Measurements from ENCODE around the gene CDH4. TPM values are rescaled to one million over a fixed set of nuclear protein-coding genes. Genes with fewer than 3 reads are reported as not detected.

The CDH4 gene
- total and polyA plus RNA-seq, 2 of the 8 experiments (the other 6 are each of a cell fraction or from before 2014, with no cell fraction given) = 4.3 to 7.9 TPM

GRCh38 chr20:61457725-61458124 is 205.7 kb downstream of the CDH4 start:
- 93% methylated on average over 4 of the region's 4 CpGs; no CpG with 5 or more reads in 1 of the 2 experiments for WGBS, 2 experiments (ENCODE audit: extremely low coverage in 1 of 2, insufficient coverage in 1 of 2, insufficient read length in 1 of 2, insufficient replicate concordance in 2 of 2, low coverage in 1 of 2, low lambda C conversion rate in 2 of 2, missing lambda C conversion rate in 1 of 2)
- H3K56ac ChIP-seq (replicated peaks; ENCODE audit: insufficient read length, low read depth, low read length) = no peak overlapping the region
- peak overlapping the region; percentile 18 for H2BK15ac ChIP-seq (ENCODE audit: low read length)
- no peak for TF ChIP-seq KDM1A (IDR thresholded peaks at IDR 0.05; ENCODE audit: borderline replicate concordance, low read length)
- no peak for TF ChIP-seq SP4 (IDR thresholded peaks at IDR 0.05; ENCODE audit: low read length)
- TF ChIP-seq, protein P1, sequence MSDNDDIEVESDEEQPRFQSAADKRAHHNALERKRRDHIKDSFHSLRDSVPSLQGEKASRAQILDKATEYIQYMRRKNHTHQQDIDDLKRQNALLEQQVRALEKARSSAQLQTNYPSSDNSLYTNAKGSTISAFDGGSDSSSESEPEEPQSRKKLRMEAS (IDR thresholded peaks at IDR 0.05) = no peak
- no peak for TF ChIP-seq MAFK (IDR thresholded peaks at IDR 0.05; ENCODE audit: low read depth, low read length)
- no peak for TF ChIP-seq GABPA (IDR thresholded peaks at IDR 0.05; ENCODE audit: borderline replicate concordance, insufficient read depth, low read length)
- TF ChIP-seq, protein P2, sequence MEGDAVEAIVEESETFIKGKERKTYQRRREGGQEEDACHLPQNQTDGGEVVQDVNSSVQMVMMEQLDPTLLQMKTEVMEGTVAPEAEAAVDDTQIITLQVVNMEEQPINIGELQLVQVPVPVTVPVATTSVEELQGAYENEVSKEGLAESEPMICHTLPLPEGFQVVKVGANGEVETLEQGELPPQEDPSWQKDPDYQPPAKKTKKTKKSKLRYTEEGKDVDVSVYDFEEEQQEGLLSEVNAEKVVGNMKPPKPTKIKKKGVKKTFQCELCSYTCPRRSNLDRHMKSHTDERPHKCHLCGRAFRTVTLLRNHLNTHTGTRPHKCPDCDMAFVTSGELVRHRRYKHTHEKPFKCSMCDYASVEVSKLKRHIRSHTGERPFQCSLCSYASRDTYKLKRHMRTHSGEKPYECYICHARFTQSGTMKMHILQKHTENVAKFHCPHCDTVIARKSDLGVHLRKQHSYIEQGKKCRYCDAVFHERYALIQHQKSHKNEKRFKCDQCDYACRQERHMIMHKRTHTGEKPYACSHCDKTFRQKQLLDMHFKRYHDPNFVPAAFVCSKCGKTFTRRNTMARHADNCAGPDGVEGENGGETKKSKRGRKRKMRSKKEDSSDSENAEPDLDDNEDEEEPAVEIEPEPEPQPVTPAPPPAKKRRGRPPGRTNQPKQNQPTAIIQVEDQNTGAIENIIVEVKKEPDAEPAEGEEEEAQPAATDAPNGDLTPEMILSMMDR (IDR thresholded peaks at IDR 0.05; ENCODE audit: control extremely low read depth in 1 of 3, insufficient read depth in 1 of 3, low read depth in 1 of 3, low read length in 3 of 3) = no peak
- TF ChIP-seq SRF (IDR thresholded peaks at IDR 0.05; ENCODE audit: low read depth, low read length) = no peak
- no peak for TF ChIP-seq RFX5 (IDR thresholded peaks at IDR 0.05; ENCODE audit: borderline replicate concordance, low read depth, low read length)
- no peak for TF ChIP-seq HDAC2 (IDR thresholded peaks at IDR 0.05; ENCODE audit: borderline replicate concordance in 1 of 2, low read depth in 2 of 2, low read length in 2 of 2)
- TF ChIP-seq ZNF274 (IDR thresholded peaks at IDR 0.05; ENCODE audit: borderline replicate concordance, extremely low read depth, low read length) = no peak

More at GRCh38 chr20:61457725-61458124, 205.7 kb downstream of the CDH4 start:
- Histone ChIP-seq H3K9me3 (ENCODE audit: insufficient read depth in 2 of 2, low read depth in 1 of 2, low read length in 1 of 2) (peaks cover 8 to 10% of the 10 kb centered on the region in 2 experiments; a peak in 2 of 4 replicates), H2BK5ac (ENCODE audit: low read depth, low read length) (no peak overlapping the region; the same call in 1 of the 2 replicates), H3K4me2 (ENCODE audit: insufficient read depth in 1 of 2, low read depth in 2 of 2, low read length in 2 of 2) (no peak overlapping the region), H3K23ac (ENCODE audit: insufficient read length) (no peak overlapping the region), H3K9ac (replicated peaks in 1 of 4; ENCODE audit: extremely low read depth in 1 of 4, low read depth in 3 of 4, low read length in 3 of 4) (no peak overlapping the region), H3K4me1 (replicated peaks in 1 of 4; ENCODE audit: control insufficient read depth in 3 of 4, insufficient read depth in 4 of 4, low read length in 3 of 4) (peaks cover 0 to 8% (median 3%) of the 10 kb centered on the region in 4 experiments; a peak in 4 of 7 replicates), H2AFZ (ENCODE audit: low read length) (no peak overlapping the region), H2AK5ac (ENCODE audit: low read depth, low read length) (peak overlapping the region; percentile 92), H3K79me1 (ENCODE audit: low read depth, low read length) (peaks cover 3% of the 10 kb centered on the region), H3K27ac (ENCODE audit: low read depth, low read length) (no peak overlapping the region), H3K79me2 (ENCODE audit: control insufficient read depth in 1 of 2, insufficient read depth in 2 of 2, low read length in 2 of 2) (peaks cover 0 to 3% of the 10 kb centered on the region in 2 experiments; a peak in 2 of 4 replicates), H4K91ac (replicated peaks; ENCODE audit: insufficient read length, low read length) (no peak overlapping the region), H3K23me2 (ENCODE audit: low read depth, low read length) (peaks cover 9% of the 10 kb centered on the region; the same call in 1 of the 2 replicates), H3K4ac (replicated peaks; ENCODE audit: insufficient read length, low read depth, low read length) (no peak overlapping the region), H3K27me3 (replicated peaks in 1 of 4; ENCODE audit: control insufficient read depth in 3 of 4, extremely low read depth in 1 of 4, insufficient read depth in 3 of 4, low read length in 3 of 4) (no peaks in the 10 kb centered on the region; a peak in 1 of 7 replicates), H3K36me3 (ENCODE audit: control insufficient read depth in 2 of 4, insufficient read depth in 4 of 4, low read length in 3 of 4) (no peaks in the 10 kb centered on the region; a peak in 1 of 8 replicates), H4K20me1 (replicated peaks in 1 of 2; ENCODE audit: control insufficient read depth in 1 of 2, insufficient read depth in 2 of 2, low read length in 2 of 2) (peaks cover 0 to 5% of the 10 kb centered on the region in 2 experiments), H2BK120ac (replicated peaks; ENCODE audit: low read depth, low read length) (no peak overlapping the region), H2BK20ac (ENCODE audit: low read length) (no peak overlapping the region), H3K4me3 (ENCODE audit: extremely low read depth in 1 of 4, insufficient read depth in 2 of 4, low read depth in 3 of 4, low read length in 4 of 4) (no peak overlapping the region), H2BK12ac (ENCODE audit: low read depth, low read length) (peak overlapping the region; percentile 64; the same call in 1 of the 2 replicates), H4K8ac (ENCODE audit: extremely low read depth, insufficient read depth, low read length) (no peak overlapping the region), H3K18ac (ENCODE audit: extremely low read depth, low read length) (no peak overlapping the region), H3K14ac (ENCODE audit: insufficient read length) (no peak overlapping the region), H4K5ac (ENCODE audit: insufficient read length, low read depth, low read length) (no peak overlapping the region)
- FAIRE-seq = no peak
- POLR2A ChIA-PET (ENCODE audit: partially characterized antibody) = no interaction called here
- no peak for DNase-seq (ENCODE audit: low read depth in 1 of 2, low spot score in 2 of 2)
- CTCF ChIA-PET (ENCODE audit: partially characterized antibody) = no interaction called here

Data from H1 (cell line).